HG03469 (cell line): Measurements from ENCODE around the gene UGT2B15.
"Not testable (repeated sequence)": the region's sequence is repeated elsewhere in the genome, so short reads cannot be mapped to it uniquely, and the experiment has no call there.

Experiments used
- ATAC-seq: cut with Tn5 transposase; IDR thresholded peaks from one replicate; pipeline ENCODE4 v1.9.1; 2021; ENCODE audit warnings: mild to moderate bottlenecking, moderate library complexity, moderate number of reproducible peaks; ENCODE audit not compliant: unreplicated experiment

The UGT2B15 gene

GRCh38 chr4:68656445-68656973 is 13.9 kb downstream of the UGT2B15 start:
- peak; percentile 26 for ATAC-seq

GRCh38 chr4:68655764-68656444 is 14.5 kb downstream of the UGT2B15 start:
- ATAC-seq: no peak

- ATAC-seq: no peak
Measured at GRCh38 chr4:68654946-68655721, 15.3 kb downstream of the UGT2B15 start.

- ATAC-seq: no peak
Measured at GRCh38 chr4:68651932-68652331, 18.5 kb downstream of the UGT2B15 start.

GRCh38 chr4:68630371-68630770 is 40.1 kb downstream of the UGT2B15 start:
- ATAC-seq: no peak

GRCh38 chr4:68622731-68623130 is 47.7 kb downstream of the UGT2B15 start:
- not testable (repeated sequence) for ATAC-seq

- ATAC-seq: no peak
Measured at GRCh38 chr4:68617003-68617698, 53.3 kb downstream of the UGT2B15 start.

GRCh38 chr4:68615699-68616422 is 54.6 kb downstream of the UGT2B15 start:
- ATAC-seq: no peak

GRCh38 chr4:68613752-68614151 is 56.7 kb downstream of the UGT2B15 start:
- ATAC-seq: no peak

GRCh38 chr4:68606240-68606639 is 64.2 kb downstream of the UGT2B15 start:
- no peak for ATAC-seq

GRCh38 chr4:68599150-68599549 is 71.3 kb downstream of the UGT2B15 start:
- ATAC-seq: no peak

GRCh38 chr4:68597482-68597881 is 73.0 kb downstream of the UGT2B15 start:
- no peak for ATAC-seq
